Epithelial cell of prostate (primary cell): ENCODE results near the gene SEMA6B.

Experiments used
- DNase-seq: peaks from one replicate; pipeline ENCODE4 v3.0.0-alpha.2; 2011; ENCODE audit warnings: low read depth, low spot score
- H3K27ac ChIP-seq: fragments of 450-650 bp; 2 replicates; pipeline ENCODE4 v1.5.1; 2017; ENCODE audit warnings: mild to moderate bottlenecking

SEMA6B gene

DNA sequence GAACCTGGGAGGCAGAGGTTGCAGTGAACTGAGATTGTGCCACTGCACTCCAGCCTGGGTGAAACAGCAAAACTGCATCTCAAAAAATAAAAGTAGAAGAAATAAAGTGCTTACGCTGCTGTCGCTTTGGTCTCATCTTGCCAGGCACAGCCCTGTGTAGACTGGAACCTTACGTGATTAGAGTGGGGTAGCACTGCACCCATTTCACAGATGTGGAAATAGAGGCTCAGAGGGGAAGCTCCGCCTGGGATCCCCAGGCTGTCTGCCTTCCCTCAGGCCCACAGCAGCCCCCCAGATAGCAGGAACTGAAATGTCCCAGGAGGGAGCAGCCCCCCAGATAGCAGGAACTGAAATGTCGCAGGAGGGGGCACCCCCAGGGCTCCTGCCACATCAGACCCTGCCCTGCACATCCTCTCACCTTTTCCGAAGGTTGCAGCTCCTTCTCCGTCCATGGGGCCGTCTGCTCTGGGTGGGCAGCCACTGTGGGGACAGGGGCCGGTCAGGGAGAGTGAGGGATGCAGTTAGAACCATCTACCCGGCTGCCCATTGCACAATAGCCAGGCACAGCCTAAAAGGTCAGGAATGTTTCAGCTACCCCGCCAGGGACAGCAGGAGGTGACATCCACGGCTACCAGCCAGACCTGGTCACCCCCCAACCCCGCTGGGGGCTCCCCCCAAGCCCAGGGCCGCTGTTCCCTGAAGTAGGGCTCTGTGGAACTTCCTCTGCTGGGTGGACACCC, 43.1 kb downstream of the SEMA6B start:
- H3K27ac ChIP-seq, result no peak overlapping the region
- DNase-seq, result no peak

DNA sequence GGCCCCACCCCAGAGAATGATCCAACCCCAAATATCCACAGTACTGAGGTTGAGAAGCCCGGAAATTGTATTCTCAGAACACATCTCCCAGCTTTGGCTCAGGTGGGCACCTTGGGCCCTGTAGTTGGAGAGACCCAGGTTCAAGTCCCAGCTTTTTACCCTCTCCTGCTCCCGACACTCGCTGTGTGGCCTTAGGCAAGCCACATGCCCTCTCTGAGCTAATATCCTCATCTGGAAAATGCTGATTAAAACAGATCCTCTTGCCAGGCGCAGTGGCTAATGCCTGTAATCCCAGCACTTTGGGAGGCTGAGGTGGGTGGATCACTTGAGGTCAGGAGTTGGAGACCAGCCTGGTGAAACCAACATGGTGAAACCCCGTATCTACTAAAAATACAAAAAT, 43.8 kb downstream of the SEMA6B start:
- H3K27ac ChIP-seq, result no peak overlapping the region
- no peak for DNase-seq

DNA sequence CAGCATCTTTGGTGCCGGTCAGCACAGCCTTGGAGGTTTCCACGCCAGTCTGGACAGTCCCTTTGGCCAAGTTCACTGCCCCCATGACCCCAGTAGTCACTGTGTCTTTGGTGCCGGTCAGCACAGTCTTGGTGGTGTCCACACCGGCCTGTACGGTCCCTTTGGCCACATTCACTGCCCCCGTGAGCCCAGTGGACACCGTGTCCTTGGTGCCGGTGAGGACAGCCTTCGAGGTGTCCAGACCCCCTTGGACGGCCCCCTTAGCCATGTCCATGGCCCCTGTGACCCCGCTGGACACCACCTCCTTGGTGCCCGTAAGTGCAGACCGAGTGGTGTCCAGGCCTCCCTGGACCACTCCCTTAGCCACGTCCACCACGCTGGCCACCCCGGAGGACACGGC, 46.2 kb downstream of the SEMA6B start:
- DNase-seq, result no peak
- H3K27ac ChIP-seq, result no peak overlapping the region

DNA sequence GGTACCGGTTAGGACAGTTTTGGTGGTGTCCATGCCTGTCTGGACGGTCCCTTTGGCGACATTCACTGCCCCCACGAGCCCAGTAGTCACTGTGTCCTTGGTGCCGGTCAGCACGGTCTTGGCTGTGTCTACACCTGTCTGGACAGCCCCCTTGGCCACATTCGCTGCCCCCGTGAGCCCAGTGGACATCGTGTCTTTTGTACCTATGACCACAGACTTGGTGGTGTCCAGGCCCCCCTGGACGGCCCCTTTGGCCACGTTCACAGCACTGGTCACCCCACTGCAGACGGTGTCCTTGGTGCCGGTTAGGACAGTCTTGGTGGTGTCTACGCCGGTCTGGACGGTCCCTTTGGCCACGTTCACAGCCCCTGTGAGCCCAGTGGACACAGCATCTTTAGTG, 47.4 kb downstream of the SEMA6B start:
- no peak for DNase-seq
- H3K27ac ChIP-seq, result no peak overlapping the region

DNA sequence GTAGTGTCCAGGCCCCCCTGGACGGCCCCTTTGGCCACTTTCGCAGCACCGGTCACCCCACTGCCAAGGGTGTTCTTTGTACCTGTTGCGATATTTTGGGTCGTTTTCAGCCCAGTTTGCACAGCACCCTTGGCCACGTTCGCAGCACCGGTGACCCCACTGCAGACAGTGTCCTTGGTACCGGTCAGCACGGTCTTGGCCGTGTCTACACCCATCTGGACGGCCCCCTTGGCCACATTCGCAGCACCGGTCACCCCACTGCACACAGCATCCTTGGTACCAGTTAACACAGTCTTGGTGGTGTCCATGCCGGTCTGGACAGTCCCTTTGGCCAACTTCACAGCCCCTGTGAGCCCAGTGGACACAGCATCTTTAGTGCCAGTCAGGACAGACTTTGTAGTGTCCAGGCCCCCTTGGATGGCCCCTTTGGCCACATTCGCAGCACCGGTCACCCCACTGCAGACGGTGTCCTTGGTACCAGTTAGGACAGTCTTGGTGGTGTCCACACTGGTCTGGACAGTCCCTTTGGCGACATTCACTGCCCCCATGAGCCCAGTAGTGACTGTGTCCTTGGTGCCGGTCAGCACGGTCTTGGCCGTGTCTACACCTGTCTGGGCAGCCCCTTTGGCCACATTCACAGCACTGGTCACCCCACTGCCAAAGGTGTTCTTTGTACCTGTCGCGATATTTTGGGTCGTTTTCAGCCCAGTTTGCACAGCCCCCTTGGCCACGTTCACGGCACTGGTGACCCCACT, 48.0 kb downstream of the SEMA6B start:
- H3K27ac ChIP-seq, result no peak overlapping the region
- no peak for DNase-seq

DNA sequence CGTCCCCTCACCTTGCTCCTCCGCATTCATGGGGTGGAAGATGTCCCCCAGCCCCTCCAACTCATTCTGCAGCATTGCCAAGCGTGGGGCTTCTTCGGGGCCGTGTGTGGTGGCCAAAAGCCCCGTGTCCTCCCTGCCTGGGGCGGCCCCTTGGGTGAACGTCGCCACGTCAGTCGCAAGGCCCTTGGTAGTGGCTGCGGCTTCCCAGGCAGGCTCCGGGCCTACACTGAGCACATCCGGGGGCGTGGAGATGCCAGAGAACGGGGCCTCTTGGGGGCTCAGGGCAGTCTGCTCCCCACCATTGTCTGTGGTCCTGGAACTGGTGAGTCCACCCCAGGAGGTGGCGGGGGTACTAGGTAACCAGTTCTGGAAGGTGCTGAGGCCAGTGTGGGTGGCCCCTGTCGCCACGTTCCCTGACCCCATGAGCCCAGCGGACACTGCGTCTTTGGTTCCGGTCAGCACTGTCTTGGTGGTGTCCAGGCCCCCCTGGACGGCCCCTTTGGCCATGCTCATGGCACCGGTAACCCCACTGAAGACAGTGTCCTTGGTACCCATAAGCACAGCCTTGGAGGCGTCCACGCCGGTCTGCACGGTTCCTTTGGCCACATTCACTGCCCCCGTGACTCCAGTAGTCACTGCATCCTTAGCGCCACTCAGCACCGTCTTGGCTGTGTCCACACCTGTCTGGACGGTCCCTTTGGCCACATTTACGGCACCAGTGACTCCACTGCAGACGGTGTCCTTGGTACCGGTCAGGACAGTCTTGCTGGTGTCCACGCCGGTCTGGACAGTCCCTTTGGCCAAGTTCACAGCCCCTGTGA, 48.8 kb downstream of the SEMA6B start:
- DNase-seq, result no peak
- H3K27ac ChIP-seq, result no peak overlapping the region

DNA sequence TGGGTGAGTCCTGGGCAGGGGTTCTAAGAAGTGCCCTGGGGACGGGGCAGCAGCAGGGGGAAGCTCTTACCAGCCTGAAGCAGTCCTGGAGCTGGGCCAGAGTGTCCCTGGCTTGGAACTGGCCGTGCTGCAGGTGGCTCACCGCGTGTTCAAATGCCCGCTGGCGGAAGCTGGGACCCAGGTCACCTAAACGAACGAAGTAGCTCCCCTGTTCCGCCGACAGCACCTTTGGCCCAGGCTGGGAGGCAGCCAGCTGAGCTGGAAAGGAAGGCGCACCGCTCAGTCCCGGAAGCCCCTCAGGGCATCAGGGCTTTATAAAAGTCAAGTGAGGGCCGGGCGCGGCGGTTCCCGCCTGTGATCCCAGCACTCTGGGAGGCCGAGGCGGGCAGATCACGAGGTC, 50.8 kb downstream of the SEMA6B start:
- no peak overlapping the region for H3K27ac ChIP-seq
- DNase-seq, result no peak

DNA sequence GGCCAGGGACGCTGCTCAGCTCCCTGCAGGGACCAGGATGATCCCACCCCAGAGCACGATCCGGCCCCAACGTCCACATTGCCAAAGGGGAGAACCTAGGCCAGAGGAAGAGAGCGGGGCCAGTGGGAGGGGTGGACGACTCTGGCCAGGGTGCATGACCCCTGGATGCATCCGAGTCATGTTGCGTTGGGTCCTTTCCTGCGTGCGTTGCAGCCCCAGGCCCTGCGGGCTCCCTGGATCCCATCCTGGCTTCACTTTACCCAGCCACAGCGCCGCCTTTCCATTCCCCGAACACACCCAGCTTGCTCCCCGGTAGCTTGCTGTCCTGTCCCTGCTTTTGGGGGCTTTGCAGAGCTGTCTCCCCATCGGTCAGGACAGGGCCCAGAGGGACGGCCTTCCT, 51.7 kb downstream of the SEMA6B start:
- no peak overlapping the region for H3K27ac ChIP-seq
- no peak for DNase-seq

DNA sequence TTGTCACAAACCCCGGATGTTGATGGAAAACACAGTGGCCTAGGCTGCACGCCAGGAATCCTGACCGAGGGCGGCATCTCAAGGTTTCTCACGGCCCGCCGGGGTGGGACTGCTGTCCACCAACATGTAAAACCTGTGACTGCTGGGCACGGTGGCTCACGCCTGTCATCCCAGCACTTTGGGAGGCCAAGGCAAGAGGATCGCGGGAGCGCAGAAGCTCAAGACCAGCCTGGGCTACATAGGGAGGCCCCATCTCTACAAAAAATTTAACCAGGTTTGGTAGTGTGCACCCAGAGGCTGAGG, 52.4 kb downstream of the SEMA6B start:
- no peak for DNase-seq
- H3K27ac ChIP-seq, result no peak overlapping the region

DNA sequence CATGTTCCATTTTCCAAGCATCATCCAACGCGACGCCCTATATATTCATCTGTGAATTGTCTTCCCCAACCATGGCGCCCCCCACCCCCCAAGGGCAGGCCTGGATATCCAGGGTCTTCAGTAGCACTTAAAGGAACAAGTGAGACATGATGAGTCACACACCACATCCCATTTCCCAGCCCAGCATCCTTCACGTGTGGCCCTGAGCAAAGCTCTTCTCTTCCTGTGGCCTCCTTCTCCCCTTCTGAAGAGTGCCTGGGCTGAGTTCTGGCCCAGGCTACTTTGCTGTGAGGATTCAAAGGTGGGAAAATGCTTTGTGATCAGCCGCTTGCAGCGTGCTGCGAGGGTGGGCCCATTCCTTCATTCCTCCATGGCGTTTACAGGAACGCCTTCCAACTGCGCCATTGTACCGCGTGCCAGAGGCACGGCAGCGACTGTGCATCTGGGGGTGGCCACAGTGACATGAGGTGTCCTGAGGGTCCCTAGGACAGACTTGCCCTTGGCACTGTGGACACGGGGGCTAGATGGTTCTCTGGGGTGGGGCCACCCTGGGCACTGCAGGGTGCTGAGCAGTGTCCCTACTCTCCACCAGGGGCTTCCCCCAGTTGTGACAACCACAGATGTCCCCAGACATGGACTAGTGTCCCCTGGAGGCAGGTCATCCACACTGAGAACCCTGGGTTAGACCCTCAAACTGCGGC, 52.9 kb downstream of the SEMA6B start:
- no peak for DNase-seq
- no peak overlapping the region for H3K27ac ChIP-seq

DNA sequence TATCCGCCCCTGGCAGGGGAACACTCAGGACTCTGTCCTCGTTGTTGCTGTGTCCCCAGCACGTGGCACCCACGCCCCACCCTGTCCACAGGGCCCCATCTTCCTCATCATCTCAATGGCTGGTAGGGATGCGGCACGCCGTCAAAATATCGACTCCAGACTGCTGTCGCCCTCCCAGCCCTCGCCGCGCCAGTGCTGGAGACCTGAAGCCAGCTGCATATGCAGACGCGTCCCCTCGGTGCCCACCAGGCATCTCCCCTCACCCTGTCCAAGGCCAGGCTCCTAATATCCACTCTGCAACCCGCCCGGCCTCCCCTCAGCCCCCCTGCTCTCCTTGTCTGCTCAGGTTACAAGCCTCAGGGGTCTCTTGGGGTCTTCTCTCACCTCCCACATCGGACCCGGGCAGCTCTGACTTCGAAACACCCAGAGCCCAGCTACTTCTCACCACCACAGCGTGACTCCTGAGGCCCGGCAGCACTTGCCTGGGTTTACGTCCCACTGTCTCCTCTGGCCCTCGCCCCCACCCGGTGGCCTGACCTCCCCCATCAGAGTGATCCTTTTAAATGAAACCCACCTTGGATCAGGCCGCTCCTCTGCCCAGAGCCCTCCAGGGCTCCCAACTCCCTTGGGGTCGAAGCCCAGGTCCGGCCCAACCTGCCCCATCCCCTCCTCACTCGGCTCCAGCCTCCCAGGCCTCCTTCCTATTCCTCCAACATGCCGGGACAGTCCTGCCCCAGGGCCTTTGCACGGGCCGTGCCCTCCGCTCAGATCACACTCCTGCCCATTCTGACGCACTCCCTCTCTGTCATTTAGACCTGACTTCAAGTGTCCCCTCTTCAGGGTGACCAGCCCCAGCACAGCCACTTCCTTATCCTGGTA, 53.7 kb downstream of the SEMA6B start:
- no peak overlapping the region for H3K27ac ChIP-seq
- DNase-seq, result no peak

DNA sequence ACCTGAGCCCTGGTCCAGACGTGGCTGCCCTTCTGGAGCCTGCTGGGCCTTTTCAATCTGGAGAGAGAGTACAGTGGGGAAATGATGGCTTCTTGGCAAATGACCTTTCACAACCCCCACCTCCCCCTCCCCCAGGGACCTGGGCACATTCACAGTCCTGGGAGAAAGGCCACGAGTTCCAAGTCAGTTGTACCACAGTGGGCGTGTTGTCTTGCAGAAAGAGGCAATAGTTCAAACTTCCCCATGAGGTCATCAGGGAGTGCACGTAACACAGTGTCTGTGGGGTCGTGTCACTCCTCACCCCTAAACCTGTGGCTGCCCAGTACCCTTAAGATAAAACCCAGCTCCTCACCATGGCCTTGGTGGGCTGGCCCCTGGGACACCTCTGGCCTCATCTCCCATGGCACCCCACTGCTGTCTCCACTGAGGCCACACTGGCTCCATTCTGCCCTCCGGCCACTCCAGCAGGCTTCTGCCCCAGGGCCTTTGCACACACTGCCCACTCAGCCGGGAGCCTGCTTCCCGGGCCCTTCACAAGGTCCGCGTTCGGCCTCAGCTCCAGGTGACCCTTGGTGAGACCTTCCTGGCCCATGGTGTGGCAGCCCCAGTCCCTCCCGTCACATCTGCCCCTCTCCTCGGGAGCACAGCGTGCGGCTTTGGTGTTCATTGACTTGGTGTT, 54.5 kb downstream of the SEMA6B start:
- DNase-seq, result no peak

DNA sequence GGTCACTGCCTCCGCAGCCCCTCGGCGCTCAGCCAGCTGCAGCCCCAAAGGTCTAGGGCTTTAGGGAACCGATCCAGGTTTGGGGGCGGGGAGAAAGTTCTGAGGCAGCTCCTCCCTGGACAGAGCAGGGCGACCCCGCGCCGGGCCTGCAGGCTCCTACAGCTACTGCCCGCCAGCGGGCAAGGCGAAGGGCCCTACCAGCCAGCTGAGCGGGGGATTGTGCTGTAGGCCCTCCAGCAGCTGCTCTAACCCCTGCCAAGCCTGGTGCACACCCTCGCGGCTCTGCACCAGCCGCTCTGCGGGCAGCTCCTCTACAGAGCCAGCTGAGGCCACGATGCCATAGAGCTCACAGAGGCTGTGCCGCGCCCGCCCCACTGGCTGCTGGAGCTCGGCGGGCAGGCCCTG, 55.2 kb downstream of the SEMA6B start:
- no peak for DNase-seq
- no peak overlapping the region for H3K27ac ChIP-seq

More for the DNA sequence above, 54.5 kb downstream of the SEMA6B start:
- no peak overlapping the region for H3K27ac ChIP-seq

DNA sequence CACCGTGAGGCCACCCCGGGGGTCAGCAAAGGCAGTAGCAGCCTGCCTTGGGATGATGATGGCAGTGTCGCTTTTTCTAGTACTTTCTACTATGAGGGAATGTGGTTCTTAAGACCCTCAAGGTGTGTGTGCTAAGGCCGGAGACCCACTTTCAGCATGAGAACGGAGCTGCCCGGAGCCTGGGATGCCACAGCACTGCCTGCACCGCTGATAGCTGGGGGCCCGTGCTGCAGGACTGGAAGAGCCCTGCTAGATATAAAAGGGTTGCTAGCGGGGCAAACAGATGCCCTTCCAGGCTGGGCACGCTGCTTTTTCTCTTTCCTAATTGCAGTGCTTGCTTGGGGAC, 55.7 kb downstream of the SEMA6B start:
- no peak for DNase-seq
- H3K27ac ChIP-seq, result no peak overlapping the region

DNA sequence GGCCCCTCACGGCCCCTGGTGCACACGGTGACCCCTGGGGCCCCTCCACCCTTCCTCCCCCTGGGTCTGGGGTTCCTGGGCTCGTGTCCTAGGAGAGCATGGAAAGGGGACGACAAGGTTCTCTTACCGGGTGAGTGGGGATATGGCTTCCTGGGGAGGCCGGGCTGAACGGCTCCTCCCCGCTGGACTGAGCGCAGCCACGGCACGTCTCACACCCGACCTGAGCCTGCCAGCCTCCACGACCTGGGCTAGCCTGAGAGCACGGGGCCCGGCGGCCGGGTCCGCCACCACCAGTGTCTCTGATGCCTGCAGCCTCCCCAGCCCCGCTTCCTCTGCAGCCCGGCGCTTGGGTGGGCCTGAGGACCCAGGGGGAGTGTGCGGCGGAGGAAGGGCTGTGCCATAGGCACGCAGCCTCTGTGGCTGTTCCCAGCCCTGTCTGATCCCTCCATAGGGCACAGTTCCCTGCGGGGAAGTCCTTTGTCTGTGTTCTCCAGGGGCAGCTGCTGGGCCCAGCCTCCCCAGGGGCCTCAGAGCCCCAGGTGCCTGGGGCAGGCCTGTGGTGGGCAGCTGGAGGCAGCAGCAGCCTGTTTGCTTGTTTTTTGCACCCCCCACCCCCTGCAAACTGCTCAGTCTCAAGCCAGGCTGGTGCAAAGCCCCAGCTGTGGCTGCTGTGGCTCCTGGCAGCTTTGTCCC, 56.2 kb downstream of the SEMA6B start:
- DNase-seq, result no peak
- H3K27ac ChIP-seq, result no peak overlapping the region

DNA sequence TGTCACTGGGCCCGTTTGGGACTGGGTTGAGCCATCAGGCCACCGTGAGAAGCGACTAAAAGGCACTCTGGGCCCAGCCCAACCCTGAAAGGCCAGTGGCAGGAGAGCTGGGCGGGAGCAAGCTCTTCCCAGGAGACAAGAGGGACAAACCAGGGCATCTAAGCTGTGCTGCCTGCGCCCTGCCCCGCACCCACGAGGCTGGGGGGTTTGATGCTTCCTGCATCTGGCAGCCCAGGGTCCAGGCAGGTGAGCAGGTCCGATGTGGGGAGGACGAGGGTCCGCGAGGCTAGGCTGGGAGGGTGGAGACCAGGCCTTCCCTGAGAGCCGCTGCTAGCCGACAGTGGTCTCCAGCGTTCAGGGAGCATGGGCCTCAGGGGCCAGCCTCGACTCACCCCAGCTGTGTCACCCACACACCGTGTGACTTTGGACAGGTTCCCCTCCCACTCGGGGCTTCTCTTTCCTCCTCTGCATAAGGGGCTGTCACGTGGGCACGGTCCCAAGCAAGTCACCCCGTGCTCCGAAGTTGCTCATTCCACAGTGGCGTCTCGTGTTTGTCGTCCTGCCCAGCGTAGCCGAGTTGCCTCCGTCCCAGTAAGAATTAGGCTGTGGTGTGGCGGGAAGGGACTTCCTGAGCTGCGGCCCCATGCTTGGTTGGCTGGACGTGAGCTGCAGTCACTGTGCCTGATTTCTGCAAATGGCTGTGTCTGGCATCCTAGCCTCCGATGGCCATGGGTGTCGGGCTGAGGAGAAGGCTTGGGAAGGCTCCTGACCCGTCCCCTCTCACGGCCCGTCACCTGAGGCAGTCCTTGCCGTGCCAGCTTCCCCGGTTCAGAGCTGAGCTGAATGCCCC, 57.0 kb downstream of the SEMA6B start:
- H3K27ac ChIP-seq, result no peak overlapping the region
- no peak for DNase-seq

DNA sequence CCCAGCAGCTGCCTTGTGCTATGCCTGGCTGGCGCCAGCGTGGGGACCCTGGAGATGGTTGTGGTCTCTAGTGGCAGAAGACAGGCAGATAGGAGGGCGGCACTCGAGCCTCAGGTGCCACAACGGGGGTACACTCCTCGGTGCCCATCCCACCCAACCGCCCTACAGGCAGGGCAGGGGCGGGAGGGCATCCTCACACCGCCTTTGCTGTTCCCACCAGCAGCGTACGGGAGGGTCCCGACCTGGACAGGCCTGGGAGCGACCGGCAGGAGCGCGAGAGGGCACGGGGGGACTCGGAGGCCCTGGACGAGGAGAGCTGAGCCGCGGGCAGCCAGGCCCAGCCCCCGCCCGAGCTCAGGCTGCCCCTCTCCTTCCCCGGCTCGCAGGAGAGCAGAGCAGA, 57.8 kb downstream of the SEMA6B start:
- no peak overlapping the region for H3K27ac ChIP-seq
- no peak for DNase-seq
